GM21367 (cell line): ENCODE results near the gene WDR41.

Source experiments
- ATAC-seq: cut with Tn5 transposase; IDR thresholded peaks from one replicate; pipeline ENCODE4 v1.9.1; 2021; ENCODE audit not compliant: unreplicated experiment

Gene WDR41

GRCh38 chr5:77449277-77449676 is 42.8 kb downstream of the WDR41 start:
- no peak for ATAC-seq

- ATAC-seq, result no peak
Measured at GRCh38 chr5:77448831-77449230, 43.3 kb downstream of the WDR41 start.

- no peak for ATAC-seq
Measured at GRCh38 chr5:77444356-77444755, 47.8 kb downstream of the WDR41 start.

- no peak for ATAC-seq
Measured at GRCh38 chr5:77443670-77444069, 48.4 kb downstream of the WDR41 start.

GRCh38 chr5:77438071-77438470 is 54.0 kb downstream of the WDR41 start:
- no peak for ATAC-seq

- ATAC-seq, result no peak
Measured at GRCh38 chr5:77437194-77437593, 54.9 kb downstream of the WDR41 start.

GRCh38 chr5:77431719-77432118 is 60.4 kb downstream of the WDR41 start:
- ATAC-seq, result no peak

DNA sequence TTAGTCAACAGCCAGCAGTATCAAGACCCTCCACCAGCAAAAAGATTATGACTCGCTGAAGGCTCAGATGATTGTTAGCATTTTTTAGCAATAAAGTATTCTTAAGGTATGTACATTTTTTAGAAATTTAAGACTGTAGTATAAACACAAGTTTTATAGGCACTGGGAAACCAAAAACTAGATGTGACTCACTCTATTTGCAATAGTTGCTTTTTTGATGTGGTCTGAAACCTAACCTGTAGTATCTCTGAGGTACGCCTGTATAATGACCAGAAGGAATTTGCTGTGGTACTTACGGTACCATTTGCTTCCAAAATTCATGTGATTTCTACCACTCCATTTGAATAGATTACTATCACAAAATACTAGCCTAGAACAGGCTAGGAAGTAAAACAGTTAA is 60.8 kb downstream of the WDR41 start:
- no peak for ATAC-seq

- no peak for ATAC-seq
Measured at GRCh38 chr5:77430726-77431125, 61.4 kb downstream of the WDR41 start.

GRCh38 chr5:77428526-77428925 is 63.6 kb downstream of the WDR41 start:
- no peak for ATAC-seq

DNA sequence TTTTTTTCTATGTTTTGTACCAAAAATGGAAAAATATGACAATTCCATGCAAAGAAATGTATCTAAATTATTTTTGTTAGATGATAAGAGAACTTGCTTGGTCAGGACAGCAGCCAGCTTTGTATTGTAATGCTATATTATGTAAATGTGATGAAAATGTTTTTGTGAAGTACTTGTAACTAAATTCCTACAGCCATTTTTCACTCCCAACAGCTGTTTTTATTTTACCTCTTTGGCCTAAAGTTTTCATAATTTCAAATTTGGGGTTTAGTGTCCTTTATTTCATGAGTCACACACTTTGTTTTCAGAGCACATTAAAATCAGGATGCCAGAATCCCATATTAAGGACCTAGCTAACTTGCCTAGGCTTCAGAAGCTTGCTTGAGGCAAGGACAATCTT is 64.1 kb downstream of the WDR41 start:
- ATAC-seq, result no peak

DNA sequence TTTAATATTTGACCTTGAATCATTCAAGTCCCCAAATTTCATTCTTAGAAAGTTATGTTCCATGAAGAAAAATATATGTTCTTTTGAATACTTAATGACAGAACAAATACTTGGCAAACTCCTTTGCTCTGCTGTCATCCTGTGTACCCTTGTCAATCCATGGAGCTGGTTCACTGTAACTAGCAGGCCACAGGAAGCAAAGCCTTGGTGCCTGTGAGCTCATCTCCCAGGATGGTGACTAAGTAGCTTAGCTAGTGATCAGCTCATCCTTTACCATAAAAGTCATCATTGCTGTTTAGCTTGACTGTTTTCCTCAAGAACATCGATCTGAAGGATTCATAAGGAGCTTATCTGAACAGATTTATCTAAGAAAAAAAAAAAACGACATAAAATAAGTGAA is 65.4 kb downstream of the WDR41 start:
- ATAC-seq, result no peak

DNA sequence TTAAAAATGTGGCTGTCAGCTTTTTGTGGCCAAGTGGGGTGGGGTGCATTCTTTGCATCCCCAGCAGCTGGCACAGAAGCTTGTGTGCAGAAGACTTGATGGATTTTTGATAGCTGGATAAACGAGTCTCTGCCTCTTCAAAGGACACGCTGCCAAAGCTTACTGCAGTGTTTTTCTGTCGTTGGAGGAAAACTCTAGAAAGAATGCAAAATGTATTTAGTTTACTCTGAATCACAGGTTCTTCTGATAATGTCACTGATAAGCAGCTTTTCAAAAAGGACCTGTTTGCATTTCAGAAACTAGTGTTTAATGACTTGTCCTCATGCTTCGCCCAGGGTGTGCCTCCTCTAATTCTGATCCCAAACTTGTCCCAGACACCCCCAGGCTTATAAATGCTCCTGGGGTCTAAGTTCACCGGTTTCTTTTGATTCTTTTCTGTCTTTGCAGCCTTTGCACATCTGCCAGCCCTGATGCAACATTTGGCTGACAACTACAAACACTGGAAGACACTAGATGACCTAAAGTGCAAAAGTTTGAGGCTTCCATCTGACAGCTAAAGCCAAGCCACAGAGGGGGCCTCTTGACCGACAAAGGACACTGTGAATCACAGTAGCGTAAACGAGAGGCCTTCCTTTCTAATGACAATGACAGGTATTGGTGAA is 66.0 kb downstream of the WDR41 start:
- no peak for ATAC-seq

DNA sequence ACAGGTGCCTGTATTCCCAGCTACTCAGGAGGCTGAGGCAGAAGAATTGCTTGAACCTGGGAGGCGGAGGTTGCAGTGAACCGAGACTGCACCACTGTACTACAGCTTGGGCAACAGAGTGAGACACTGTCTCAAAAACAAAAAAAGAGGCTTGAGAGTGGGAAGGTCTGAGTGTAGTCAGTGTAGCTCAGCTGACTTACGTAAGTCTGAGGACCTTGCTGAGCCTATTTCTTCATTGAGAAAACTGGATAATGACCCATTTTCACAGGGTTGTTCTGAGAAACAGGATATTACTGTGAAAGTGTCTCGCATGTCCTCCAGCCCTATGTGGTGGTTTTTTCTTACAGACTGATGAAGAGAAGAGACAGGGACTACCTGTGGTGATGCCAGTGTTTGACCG is 66.7 kb downstream of the WDR41 start:
- ATAC-seq, result no peak

GRCh38 chr5:77424921-77425320 is 67.2 kb downstream of the WDR41 start:
- no peak for ATAC-seq

- ATAC-seq, result no peak
Measured at GRCh38 chr5:77423022-77423750, 68.9 kb downstream of the WDR41 start.

DNA sequence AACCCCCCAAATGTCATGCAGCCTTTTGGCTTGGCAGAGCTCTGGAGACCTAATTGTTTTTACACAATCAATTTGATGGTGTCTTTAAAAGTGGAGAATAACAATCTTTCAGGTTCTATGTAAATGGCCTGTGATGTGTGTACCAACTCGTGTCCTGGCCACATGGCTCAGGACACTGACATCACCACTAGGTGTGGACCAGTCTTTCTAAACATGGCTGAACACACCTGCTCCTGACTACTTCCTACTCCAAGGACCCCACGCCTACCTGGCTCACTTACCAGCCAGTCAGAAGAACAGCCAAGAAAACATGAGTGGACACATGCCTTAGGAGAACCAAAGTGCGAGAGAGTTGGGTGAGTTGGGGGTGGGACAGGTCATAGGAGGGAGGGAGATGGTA is 71.2 kb downstream of the WDR41 start:
- ATAC-seq, result no peak

GRCh38 chr5:77419644-77420582 is 72.2 kb downstream of the WDR41 start:
- no peak for ATAC-seq

GRCh38 chr5:77418601-77419581 is 73.2 kb downstream of the WDR41 start:
- no peak for ATAC-seq

DNA sequence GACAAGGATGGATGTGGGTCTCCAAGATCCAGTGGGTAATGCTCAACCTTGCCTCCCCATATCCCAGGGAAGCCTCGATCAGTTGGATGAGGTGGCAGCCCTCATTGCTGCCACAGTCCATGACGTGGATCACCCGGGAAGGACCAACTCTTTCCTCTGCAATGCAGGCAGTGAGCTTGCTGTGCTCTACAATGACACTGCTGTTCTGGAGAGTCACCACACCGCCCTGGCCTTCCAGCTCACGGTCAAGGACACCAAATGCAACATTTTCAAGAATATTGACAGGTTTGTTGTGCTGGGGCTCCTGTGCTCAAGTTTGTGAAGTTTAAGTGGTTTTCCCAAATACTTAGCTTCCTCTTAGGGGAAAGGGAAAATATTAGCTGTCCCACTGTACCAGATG is 74.0 kb downstream of the WDR41 start:
- ATAC-seq, result no peak

DNA sequence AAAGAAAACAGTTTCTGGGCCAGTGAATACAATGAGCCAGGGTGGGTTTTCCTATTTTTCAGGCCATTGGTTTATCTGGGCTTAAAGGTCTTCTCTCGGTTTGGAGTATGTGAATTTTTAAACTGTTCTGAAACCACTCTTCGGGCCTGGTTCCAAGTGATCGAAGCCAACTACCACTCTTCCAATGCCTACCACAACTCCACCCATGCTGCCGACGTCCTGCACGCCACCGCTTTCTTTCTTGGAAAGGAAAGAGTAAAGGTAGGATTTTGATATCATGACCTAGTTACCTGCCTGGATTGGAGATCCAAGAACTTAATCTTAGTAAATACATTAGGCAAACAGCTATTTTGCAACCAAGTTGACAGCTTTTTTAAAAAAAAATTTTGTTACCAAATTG is 79.1 kb downstream of the WDR41 start:
- ATAC-seq, result no peak
